CD4-positive, alpha-beta T cell treated with Interleukin-15 for 1 hour (primary cell): ENCODE data around the gene KCNC2.

Source experiments
- DNase-seq: peaks from one replicate; pipeline ENCODE4 v3.0.0-alpha.2; 2020

Gene KCNC2

DNA sequence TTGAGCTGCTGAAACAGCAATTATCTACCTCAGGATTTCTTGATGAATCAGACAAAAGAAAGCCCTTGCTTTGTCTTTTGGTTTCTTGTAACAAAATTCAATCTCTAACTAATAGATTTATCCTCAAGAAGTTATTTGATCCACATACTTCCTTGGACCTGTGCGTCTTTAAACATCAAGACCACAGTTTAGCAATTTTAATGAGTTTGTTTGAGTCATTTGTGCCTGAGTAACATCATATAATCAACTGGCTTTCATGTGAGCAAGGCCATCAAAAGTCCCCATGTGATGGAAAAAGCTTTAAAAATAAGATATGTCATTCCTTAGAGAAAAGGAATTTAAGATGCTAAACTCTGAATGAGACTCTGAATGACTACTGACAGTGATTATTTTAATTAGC lies 52.3 kb downstream of the KCNC2 start:
- no peak for DNase-seq

DNA sequence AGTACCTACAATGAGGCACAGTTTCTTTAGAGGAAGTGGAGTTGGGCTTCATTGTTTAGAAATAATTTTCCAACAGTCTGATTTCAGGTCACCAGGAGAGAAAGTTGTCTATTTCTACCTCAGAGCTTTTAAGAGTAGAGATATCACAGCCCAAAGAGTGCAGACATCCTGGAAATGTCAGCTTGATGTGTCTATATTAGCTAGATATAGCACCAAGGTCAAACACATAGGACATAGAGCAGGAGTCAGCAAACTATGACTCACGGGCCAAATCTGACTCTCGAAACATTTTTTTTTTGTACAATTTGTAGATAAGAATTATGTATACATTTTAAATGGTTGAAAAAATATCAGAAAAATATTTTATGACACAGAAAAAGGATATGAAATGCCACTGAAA lies 53.7 kb downstream of the KCNC2 start:
- DNase-seq, result no peak

DNA sequence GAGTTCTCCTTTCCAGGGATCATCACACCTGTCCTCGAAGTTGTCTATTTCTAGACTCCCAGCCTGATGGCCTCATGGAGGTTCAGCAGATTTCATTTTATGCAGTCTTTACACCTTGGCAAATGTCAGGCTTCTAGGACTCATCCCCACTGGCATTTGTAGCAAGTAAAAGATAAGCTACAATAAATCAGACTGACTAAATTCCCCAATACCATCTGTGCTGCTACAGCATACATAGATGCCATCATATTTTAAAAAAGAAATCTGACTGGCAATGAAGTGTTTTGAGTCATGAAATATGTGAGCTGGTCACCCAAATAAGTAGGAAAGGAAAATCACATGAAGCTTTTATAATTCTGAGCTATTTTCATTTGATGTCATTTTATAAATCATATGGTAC lies 55.3 kb downstream of the KCNC2 start:
- no peak for DNase-seq

DNA sequence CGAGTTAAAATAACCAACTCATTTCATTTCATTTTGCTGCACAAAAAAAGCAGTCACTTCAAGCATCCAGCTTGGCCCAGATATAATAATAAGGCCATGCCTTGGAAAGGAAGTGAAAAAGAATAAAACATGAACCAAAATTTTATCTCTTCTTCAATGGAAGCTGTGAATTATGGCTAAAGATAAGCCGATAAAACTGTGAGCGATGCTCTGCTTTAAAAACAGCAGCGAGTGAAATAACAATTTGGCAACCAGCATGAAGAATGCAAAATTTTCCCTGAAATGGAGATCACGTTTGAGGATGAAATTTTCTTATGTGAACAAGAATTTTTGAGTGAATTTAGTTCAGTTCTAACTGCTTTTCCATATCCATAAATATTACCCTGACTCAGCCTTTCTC lies 70.4 kb downstream of the KCNC2 start:
- no peak for DNase-seq

DNA sequence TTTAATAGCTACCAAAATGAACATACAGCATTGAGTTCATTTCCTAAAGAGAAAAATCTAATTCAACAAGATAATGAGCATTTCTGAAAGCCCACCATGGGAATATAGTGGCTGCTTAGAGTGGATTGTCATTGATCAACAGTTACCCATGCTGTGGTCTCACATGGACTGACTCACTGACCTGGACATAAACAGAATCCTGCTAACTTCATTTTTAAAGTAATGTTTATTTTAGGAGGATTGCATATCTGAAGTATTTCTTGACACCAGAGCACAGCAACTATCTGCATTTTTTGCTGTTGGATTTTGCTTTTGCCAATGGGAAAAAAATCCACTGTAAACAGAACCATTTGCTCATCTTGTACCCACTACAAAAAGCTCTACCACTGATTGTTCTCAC lies 71.7 kb downstream of the KCNC2 start:
- no peak for DNase-seq

DNA sequence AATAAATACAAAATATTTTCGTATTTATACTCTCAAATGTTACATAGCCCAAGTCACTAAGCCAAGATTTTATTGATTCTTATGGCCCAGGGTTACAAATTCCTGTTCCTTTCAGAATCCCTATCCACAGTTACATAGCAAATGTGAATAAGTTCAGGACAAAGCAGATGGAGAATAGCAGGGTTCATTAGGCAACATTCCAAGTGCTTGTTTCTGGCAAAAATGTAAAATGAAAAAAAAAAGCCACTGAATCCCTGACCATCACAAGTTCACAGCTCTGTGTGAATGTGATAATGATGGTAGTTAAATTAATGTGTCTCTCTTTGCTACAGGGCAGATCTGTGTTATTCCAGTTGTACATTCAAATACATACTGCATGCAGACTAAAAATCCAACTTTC lies 74.6 kb downstream of the KCNC2 start:
- DNase-seq, result no peak

DNA sequence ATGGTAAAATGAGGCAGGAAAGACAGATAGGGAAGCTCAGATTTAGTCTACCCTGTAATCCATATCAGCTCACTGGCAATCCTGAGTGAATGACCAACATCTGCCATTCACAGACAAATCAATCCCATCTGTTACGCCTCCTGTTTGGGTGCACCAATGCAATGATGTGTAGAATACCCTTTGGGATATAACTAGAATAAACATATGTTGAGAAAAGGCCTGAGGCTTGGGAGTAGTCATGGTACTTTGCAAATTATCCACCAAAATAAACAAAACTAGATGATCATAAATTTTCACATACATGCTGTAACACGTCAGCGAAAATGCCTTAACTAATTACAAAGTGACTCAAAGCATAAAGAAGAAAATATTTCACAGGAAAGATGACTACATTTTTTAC lies 78.8 kb downstream of the KCNC2 start:
- no peak for DNase-seq

DNA sequence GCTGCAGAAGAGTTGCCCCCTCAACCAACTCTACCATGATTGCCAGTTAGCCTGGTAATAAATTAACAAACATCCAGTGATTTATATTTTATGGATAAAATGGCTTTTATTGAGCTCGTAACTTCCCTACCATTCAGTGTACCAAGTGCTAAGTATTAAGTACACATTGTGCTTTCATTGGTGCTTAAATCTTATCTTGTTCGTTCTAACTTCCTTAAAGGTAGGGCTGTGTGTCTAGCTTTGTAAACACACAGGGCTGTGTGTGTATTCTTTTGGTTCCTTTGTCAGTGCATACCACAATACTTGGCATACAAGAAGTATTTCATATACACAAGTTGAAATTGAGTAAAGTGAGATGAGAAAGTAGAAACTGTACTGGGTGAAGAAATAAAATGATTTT lies 80.4 kb downstream of the KCNC2 start:
- DNase-seq, result no peak

DNA sequence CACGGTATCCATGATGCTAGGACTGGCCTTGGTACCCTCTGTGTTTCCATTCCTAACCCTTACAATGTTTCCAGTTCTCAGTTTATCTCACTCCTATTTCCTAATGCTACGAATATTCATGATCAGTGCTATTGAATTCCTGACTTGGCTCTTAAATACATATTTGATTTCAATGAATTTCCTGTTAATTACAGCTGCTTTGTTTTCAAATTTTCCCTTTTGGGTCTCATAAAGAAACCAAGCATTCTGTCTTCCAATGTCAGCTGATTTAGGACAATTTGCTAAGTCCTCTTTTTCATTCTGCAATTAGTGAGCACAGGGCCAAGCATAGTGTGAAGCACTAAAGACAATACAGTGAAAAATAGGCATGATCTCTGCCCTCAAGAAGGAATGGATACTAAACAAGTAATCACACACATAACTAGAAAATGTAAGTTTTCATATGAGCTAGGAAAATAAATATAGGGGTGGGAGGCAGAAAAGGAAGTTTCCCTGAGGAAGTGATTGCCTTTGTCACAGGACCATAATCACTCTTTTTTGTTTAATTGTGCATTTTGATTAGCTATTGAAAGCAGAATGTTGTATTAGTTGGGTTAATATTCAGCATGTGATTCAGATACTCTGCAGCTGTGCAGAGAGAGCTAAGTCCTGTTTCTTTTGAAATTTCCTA lies 88.5 kb downstream of the KCNC2 start:
- DNase-seq, result no peak

DNA sequence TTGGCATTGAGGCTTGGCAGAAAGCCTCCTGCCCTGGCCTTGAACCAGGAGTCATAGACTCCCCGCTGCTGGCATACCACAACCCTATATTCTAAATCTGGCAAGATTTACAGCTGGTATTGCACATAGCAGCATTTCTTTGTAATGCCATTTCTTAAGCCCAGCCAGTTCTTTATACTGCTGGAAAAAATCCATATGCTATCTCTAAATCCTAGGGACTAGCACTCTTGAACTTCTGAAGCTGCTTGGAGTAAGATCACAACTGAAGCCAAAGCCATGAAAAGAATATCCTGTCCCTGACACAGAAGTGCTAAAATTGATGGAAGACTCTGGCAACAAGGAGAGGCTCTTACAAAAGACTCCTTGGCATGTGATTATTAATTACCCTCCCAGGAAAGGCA lies 89.3 kb downstream of the KCNC2 start:
- DNase-seq, result no peak

DNA sequence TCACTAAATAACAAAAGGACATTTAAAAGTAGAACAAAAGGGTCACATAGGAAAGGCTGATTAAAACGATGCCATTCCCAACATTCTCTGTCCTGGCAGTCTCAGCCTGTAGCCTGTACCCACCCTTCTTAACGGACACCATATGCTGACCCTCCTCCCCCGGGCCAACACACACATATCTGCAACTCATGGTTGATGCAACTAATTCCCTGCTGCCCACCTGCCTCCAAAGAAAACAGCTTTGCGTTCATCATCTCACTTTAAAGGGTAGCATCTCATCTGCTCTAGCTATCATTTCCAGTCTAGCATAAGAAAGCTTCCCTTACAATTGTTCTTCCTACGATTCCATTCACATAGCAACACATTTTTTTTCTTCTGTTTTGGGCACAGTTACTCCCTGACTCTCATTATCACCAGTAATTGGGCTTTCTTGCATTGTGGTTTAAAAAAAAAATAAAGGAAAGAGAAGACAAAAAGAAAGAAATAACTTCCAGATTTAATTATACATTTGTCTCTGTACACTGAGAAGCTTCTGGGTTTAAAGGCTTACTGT lies 92.9 kb downstream of the KCNC2 start:
- no peak for DNase-seq

DNA sequence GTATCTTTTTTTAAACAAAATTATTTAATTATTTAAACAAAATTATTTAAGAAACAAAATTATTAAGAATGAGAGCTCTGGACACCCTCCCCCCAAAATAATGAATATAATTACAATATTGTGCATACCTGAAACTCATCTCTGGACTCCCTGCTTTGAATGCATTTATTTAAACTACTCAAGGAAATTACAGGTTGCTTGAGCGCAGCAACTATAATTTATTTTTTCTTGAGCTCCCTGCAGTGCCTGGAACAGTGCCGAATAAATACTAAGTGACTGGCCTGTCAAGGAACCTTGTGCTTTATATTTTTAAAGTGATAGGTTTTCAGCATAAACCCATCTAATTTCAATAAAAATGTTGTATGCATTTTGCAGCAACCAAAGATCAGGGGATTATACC lies 93.9 kb downstream of the KCNC2 start:
- no peak for DNase-seq

DNA sequence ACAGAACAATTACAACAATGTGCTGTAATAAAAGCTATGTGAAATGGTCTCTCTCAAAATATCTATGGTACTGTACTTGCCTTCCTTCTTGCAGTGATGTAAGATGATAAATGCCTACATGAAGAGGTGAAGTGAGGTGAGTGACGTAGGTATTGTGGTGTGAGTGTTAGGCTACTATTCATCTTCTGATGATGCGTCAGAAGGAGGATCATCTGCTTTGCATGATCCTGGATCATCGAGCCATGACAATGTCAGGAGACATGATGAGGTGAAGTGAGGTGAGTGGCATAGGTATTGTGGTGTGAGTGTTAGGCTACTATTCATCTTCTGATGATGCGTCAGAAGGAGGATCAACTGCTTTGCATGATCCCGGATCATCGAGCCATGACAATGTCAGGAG lies 105.8 kb downstream of the KCNC2 start:
- no peak for DNase-seq

DNA sequence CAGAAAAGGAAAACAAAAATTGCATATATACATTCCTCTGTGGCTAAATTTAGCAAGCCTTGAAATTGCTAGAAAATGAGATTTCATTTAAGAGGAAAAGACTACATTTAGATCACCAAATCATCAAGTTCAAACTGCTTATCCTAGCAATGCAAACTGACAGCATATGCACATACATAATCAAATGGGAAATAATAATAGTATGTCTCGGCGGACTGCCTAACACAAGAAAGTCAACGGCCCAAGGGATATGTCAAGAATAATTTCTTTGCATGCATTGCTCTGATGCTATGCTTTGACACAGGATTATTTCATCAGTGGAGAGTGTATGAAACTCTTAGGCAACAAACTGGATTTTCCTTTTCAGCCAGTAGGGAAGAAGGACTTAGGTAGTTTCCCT lies 107.9 kb downstream of the KCNC2 start:
- DNase-seq, result no peak

DNA sequence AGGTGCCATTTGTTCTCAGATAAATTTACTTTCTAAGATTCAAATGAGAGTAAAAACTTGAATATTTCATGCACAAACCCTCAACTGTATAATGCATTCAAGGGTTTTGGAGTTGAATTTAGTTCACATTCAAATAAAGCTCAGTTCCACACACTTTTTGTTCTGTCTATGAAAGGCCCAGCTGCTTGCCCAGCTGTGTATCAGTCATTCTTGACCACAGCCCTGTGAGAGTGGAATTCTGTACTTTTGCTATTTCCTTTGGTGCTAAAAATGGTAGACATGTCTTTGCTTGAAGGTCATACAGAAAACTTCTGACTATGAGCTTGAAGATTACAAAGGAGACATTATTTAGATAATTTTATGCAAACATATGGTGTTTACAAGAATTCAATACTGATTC lies 110.4 kb downstream of the KCNC2 start:
- no peak for DNase-seq

DNA sequence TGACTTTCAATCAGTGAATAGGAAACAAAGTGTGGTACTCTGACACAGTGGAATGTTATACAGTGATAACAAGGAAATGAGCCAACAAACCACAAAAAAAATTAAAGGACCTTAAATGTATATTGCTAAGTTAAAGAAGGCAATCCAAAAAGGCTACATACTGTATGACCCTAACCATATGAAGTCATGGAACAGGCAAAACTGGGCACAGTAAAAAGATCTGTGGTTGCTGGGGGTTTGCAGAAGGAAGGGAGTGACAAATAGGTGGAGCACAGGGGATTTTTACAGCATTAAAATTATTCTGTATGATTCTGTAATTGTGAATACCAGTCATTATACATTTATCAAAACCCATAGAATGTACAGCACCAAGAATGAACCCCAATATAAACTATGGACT lies 112.6 kb downstream of the KCNC2 start:
- no peak for DNase-seq

DNA sequence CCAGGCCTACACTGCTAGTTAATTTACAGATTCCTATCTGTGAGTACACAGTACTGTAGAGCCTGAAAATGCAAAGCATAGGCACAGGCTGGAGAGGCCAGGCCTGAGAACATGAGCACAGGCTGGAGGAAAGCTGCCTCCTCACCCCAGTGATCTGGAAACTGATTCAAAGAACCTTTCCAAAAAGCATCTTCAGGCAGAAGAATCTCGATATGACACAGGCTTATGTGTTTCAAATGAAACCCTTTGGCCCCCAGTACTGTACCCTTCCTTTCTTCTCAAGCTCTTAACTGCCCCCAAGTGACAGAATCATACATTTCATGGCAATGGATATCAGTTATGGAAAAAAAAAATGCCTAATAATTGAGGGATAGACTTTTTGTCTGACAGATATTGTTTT lies 122.0 kb downstream of the KCNC2 start:
- no peak for DNase-seq

DNA sequence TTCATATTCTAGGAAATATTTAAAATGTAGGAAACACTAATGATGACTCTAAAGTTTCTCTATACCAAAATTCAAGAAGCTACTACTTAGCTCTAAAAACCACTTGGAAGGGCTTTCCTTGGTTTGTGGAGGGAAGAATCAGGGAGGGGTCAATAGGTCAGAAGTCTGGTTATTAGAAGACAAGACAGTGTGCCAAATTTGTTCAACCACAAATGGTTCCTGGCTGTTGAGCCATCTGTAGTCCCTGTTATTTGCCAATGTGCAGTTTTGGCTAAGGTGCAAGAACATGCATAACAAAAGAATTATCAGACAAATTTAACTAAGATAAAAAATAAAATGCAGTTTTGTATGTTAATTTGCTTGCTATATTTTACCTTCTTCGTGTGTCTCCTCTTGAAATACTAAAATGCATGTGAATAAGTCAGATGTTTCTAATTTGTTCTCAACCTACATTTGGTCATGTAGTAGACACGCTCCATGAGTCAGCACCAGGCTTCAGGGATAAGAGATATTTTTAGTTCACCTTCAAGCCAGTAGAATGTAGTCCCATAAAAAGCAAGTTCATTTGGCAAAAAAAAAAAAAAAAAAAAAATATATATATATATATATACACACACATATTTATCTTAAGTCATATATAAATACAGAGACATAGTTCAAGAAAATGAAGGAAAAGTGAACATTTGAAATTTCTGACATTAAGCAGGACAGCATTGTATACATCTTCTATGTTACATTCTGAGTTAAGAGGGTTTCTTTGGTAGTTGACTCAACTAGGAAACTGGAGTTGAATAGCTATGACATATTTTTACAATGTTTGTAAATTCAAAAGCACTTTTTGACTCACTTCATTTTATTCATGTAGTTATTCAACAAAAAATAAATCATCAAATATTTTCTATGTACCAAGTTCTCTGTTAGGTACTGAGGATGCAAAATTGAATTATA lies 123.3 kb downstream of the KCNC2 start:
- no peak for DNase-seq

DNA sequence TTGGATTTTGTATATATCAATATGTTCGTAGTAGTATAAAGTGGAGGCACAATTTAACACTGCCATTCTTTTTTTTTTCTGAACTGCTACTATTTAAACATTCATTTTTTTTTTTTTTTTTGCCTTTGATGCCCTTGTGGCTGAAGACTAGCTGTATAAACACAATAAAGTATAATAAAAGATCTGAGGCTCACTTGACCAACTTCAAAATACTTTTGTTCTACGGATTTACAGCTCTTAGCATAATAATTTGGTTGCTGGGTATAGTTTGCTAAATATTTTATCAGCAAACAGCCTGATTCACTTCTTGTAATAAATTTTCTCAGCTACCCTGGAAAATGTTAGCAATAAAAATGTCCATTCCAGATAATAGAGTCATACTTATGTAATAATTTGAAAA lies 128.3 kb downstream of the KCNC2 start:
- no peak for DNase-seq

DNA sequence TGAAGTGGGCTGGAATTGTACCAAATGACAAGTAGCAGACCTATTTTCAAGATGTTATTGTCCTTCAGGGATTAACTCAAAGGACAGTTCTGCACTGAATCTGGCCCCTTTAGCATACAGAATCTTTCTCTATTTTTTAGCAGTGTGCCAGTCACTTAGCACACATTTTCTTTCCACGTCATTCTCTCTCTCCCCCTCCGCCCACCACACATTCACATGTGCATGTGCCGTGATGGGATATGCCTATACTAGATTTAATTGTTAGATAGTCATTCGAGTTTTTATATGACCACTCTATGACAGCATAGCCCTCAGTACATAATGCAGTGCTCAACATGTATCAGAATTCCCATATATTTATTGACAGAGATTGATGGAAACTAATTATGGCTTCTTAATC lies 129.1 kb downstream of the KCNC2 start:
- no peak for DNase-seq

DNA sequence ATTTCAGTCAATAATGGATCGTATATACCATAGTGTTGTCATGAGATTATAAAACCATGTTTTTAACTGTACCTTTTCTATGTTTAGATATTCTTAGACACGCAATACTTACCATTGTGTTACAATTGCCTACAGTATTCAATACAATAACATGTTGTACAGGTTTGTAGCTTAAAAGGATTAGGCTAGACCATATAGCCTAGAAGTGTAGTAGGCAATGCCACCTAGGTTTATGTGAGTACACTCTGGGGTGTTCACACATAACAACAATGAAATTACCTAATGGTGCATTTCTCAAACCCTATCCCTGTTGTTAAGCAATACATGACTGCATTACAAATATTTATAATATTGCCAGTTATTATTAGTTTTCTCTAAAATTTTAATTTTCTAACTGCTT lies 144.2 kb downstream of the KCNC2 start:
- no peak for DNase-seq

DNA sequence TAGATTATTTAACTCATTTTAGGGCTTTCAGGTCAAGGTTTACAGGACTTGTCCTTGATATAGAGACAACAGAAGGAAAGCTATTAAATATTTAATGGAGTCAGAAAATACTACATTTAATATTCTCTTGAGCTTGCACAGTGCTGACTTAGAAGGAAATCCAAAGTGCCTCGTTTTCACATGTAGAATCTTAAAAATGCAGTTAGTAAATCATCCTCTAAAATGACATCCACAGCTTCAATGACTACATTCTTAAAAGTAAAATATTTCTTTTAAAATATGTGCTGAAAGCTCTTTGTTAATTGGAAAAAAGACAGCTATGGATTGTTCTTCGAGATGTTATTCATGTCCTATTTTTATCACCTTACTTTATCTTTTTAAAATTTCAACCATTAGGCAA lies 146.9 kb downstream of the KCNC2 start:
- DNase-seq, result no peak

DNA sequence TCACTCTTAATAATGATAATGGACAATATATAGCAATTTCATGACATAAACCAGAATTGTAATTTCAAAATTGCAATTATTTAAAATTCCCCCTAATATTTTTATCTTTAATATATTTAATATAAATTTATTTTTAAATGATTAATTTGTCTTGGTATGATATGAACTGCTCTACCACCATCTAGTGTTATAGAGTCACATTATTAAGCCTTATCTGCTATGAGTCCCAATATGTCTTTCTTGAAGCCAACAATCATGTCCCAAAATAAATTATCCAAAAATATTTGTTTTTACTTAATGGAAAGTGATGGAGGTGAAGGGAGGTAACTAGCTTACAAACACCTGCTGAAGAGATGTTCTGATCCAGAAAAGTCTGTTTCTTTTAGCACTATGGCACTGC lies 151.4 kb downstream of the KCNC2 start:
- DNase-seq, result no peak

DNA sequence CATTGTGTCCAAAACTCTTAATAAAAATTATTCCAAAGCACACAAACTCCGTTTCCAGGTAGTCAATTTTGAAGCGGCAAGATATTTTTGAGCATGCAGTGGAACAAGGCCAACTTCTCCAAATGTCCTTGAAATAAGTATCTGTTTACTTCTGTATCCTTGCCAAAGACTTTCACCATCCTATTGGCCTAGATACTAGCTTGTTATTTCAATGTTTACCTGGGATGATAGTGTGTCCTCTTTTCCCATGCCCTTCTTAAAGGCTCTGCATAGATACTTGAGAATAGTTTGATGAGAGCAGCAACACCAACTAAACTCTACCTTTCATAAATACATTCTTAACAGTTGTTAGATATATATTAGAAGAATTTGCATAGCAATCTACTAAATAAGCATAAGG lies 160.9 kb downstream of the KCNC2 start:
- DNase-seq, result no peak
